ENCODE data around the gene DNM3.
A peak's percentile ranks its signal among the peaks of the same experiment; 100 is the strongest.
"Not testable (repeated sequence)": the region's sequence is repeated elsewhere in the genome, so short reads cannot be mapped to it uniquely, and the experiment has no call there.

DNM3 gene

GRCh38 chr1:172273647-172274396 is 432.5 kb downstream of the DNM3 start:
- no peak for DNase-seq (ENCODE audit: low read depth, low spot score)

GRCh38 chr1:172275478-172275877 is 434.2 kb downstream of the DNM3 start:
- no peak for DNase-seq (ENCODE audit: low read depth, low spot score)

GRCh38 chr1:172276120-172276818 is 435.0 kb downstream of the DNM3 start:
- DNase-seq (ENCODE audit: low read depth, low spot score): no peak

- DNase-seq (ENCODE audit: low read depth, low spot score): no peak
Observed at GRCh38 chr1:172277275-172277674, 436.0 kb downstream of the DNM3 start.

GRCh38 chr1:172277989-172278388 is 436.7 kb downstream of the DNM3 start:
- DNase-seq (ENCODE audit: low read depth, low spot score): no peak

- DNase-seq (ENCODE audit: low read depth, low spot score): peak; percentile 67
Observed at GRCh38 chr1:172278478-172278877, 437.2 kb downstream of the DNM3 start.

GRCh38 chr1:172279939-172280636 is 438.8 kb downstream of the DNM3 start:
- DNase-seq (ENCODE audit: low read depth, low spot score): no peak

- DNase-seq (ENCODE audit: low read depth, low spot score): no peak
Observed at GRCh38 chr1:172283766-172284165, 442.5 kb downstream of the DNM3 start.

- no peak for DNase-seq (ENCODE audit: low read depth, low spot score)
Observed at GRCh38 chr1:172286629-172287076, 445.4 kb downstream of the DNM3 start.

- DNase-seq (ENCODE audit: low read depth, low spot score): no peak
Observed at GRCh38 chr1:172287208-172287607, 445.9 kb downstream of the DNM3 start.

- no peak for DNase-seq (ENCODE audit: low read depth, low spot score)
Observed at GRCh38 chr1:172288581-172288980, 447.3 kb downstream of the DNM3 start.

GRCh38 chr1:172289448-172289847 is 448.1 kb downstream of the DNM3 start:
- DNase-seq (ENCODE audit: low read depth, low spot score): no peak

GRCh38 chr1:172292840-172293239 is 451.5 kb downstream of the DNM3 start:
- DNase-seq (ENCODE audit: low read depth, low spot score): no peak

GRCh38 chr1:172293429-172293828 is 452.1 kb downstream of the DNM3 start:
- no peak for DNase-seq (ENCODE audit: low read depth, low spot score)

GRCh38 chr1:172298141-172298540 is 456.8 kb downstream of the DNM3 start:
- DNase-seq (ENCODE audit: low read depth, low spot score): no peak

GRCh38 chr1:172298911-172299310 is 457.6 kb downstream of the DNM3 start:
- no peak for DNase-seq (ENCODE audit: low read depth, low spot score)

- DNase-seq (ENCODE audit: low read depth, low spot score): no peak
Observed at GRCh38 chr1:172299515-172299914, 458.2 kb downstream of the DNM3 start.

- DNase-seq (ENCODE audit: low read depth, low spot score): not testable (repeated sequence)
Observed at GRCh38 chr1:172307508-172307907, 466.2 kb downstream of the DNM3 start.

GRCh38 chr1:172308142-172308541 is 466.8 kb downstream of the DNM3 start:
- DNase-seq (ENCODE audit: low read depth, low spot score): no peak

GRCh38 chr1:172308577-172308976 is 467.3 kb downstream of the DNM3 start:
- no peak for DNase-seq (ENCODE audit: low read depth, low spot score)

- DNase-seq (ENCODE audit: low read depth, low spot score): no peak
Observed at GRCh38 chr1:172320733-172321132, 479.4 kb downstream of the DNM3 start.

- DNase-seq (ENCODE audit: low read depth, low spot score): no peak
Observed at GRCh38 chr1:172321451-172321850, 480.2 kb downstream of the DNM3 start.

Data from iPS DF 19.7 (cell line).